Colonic mucosa (tissue), 4 donors: ENCODE results near the gene MPPE1. TPM values are rescaled to one million over a fixed set of nuclear protein-coding genes. Genes with fewer than 3 reads are reported as not detected.

ENCODE experiments used
- DNase-seq: peaks from one replicate; pipeline ENCODE4 v3.0.0-alpha.2; 2020
- H3K27ac ChIP-seq: fragments of 200-600 bp; one replicate; pipeline ENCODE4 v1.8.0; 2021
- H3K27me3 ChIP-seq: fragments of 200-600 bp; one replicate; pipeline ENCODE4 v1.8.0; 2021
- H3K36me3 ChIP-seq: fragments of 200-600 bp; one replicate; pipeline ENCODE4 v1.8.0; 2021
- H3K4me1 ChIP-seq: fragments of 200-600 bp; one replicate; pipeline ENCODE4 v1.8.0; 2021; ENCODE audit warnings: mild to moderate bottlenecking
- H3K4me3 ChIP-seq: fragments of 200-600 bp; one replicate; pipeline ENCODE4 v1.8.0; 2021
- H3K9ac ChIP-seq, 2 donors: one replicate each; pipeline ENCODE4 v1.7.0; 2013; ENCODE audit warnings: control low read depth in 2 of 2, low read depth in 2 of 2, low read length in 2 of 2
- H3K9me3 ChIP-seq: fragments of 200-600 bp; one replicate; pipeline ENCODE4 v1.8.0; 2021
- intact Hi-C: fragments of 100-400 bp; cut with DNase I; formaldehyde crosslinking; loops from one replicate; pipeline ENCODE4 v1.14.1; 2022
- total RNA-seq, 2 donors: library from RNA; stranded (reverse); fragmentation: NEBNext Ultra II Directional in 1 of 2; extraction: Animal tissue kit (Norgen Biotek cat#: 25700) in 1 of 2; gene quantifications; one replicate each; pipeline ENCODE4 v1.2.1, GENCODE V29; 2021
- TF ChIP-seq, protein P1 (sequence below): fragments of 200-600 bp; IDR thresholded peaks from one replicate; pipeline ENCODE4 v1.8.0; 2022; ENCODE audit warnings: antibody characterized with exemption, mild to moderate bottlenecking
- donor health status: healthy.
- donor health status: DM: no; HTN: no; CAD: no.
- donor health status: DM: no; HTN: no; CAD: no.

Gene MPPE1
- total RNA-seq, 2 donors from 2014 or later, result 36.8 to 47.9 TPM

DNA sequence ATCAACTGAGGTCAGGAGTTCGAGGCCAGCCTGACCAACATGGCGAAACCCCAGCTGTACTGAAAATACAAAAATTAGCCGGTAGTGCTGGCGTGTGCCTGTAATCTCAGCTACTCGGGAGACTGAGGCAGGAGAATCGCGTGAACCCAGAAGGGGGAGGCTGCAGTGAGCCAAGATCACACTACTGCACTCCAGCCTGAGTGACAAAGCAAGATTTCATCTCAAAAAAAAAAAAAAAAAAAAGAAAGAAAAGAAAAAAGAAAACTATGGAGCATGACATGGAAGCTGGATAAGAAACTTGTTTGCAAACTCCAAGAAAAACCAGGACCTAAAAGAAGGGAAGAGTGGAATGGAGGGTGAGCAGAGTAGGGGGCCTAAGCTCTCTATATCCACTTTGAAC, 58.8 kb downstream of the MPPE1 start:
- no peaks in the 10 kb centered on the region for H3K36me3 ChIP-seq
- peak overlapping the region; percentile 84 for H3K27ac ChIP-seq
- no peak for DNase-seq
- intact Hi-C loops, result no loop called here
- TF ChIP-seq, protein P1, sequence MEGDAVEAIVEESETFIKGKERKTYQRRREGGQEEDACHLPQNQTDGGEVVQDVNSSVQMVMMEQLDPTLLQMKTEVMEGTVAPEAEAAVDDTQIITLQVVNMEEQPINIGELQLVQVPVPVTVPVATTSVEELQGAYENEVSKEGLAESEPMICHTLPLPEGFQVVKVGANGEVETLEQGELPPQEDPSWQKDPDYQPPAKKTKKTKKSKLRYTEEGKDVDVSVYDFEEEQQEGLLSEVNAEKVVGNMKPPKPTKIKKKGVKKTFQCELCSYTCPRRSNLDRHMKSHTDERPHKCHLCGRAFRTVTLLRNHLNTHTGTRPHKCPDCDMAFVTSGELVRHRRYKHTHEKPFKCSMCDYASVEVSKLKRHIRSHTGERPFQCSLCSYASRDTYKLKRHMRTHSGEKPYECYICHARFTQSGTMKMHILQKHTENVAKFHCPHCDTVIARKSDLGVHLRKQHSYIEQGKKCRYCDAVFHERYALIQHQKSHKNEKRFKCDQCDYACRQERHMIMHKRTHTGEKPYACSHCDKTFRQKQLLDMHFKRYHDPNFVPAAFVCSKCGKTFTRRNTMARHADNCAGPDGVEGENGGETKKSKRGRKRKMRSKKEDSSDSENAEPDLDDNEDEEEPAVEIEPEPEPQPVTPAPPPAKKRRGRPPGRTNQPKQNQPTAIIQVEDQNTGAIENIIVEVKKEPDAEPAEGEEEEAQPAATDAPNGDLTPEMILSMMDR, result no peak
- H3K4me3 ChIP-seq, result no peak overlapping the region
- no peaks in the 10 kb centered on the region for H3K9me3 ChIP-seq
- no peak overlapping the region for H3K9ac ChIP-seq
- H3K27me3 ChIP-seq, result no peaks in the 10 kb centered on the region
- peaks cover 13% of the 10 kb centered on the region for H3K4me1 ChIP-seq

DNA sequence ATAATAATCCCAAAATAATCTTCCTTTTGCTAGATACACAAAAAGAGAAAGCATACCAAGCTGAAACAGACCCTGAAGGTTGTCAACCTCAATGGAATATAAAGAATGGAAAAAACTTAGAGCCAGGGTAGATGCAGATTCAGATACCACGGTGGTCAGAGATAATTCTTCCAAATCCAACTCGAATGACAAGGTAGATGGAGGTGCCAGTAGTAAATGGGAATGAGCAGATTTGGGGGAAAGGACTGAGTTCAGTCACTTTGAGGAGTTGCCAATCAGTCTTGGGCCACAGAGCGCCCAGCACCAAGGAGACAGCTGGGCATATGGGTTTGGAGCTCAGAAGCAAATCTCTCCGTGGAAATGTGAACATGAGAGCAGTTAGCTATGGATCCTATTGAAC, 60.3 kb downstream of the MPPE1 start:
- Histone ChIP-seq H3K9me3 (no peaks in the 10 kb centered on the region), H3K36me3 (no peaks in the 10 kb centered on the region), H3K4me1 (peaks cover 2% of the 10 kb centered on the region), H3K27ac (no peak overlapping the region), H3K27me3 (no peaks in the 10 kb centered on the region), H3K9ac (no peak overlapping the region), H3K4me3 (no peak overlapping the region)
- no peak for DNase-seq
- TF ChIP-seq, protein P1, result no peak
- intact Hi-C loops, result no loop called here

DNA sequence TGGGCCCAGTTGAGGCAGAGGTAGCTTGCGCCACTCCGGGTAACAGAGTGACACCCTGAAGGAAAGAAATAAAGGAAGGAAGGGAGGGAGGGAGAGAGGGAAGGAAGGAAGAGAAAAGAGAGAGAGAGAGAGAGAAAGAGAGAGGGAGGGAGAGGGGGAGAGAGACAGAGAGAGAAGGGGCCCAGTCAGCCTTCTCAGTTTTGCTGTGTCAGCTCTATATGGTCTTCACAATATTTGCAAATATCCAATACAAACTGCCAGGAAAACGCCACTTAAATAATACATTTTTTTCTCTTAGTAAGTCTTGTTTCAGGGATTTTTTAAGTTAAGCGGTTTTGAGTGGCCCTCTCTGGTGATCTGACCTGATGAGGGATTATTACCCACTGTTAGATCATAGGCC, 62.5 kb downstream of the MPPE1 start:
- no peaks in the 10 kb centered on the region for H3K27me3 ChIP-seq

DNA sequence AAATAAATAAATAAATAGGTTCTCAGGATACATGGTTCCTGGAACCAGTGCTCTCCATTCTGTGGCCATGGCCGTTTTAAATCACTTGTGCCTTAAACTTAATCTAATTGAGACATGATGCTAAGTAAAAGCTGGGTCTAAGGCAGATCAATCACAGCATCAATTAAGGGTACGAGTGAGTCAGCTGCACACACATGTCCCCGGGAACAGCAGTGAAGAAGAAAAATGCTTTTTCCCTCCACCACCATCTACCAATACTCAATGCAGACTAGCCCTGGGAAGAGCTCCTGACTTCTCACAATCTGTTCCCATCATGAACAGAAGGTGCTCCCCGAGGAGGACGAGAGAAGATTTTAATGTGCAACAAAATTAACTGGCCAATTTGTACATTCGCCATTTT, 63.7 kb downstream of the MPPE1 start:
- intact Hi-C loops, result no loop called here
- TF ChIP-seq, protein P1, result no peak
- Histone ChIP-seq H3K4me3 (no peak overlapping the region), H3K9ac (no peak overlapping the region), H3K27ac (no peak overlapping the region), H3K9me3 (no peaks in the 10 kb centered on the region), H3K4me1 (no peaks in the 10 kb centered on the region), H3K27me3 (no peaks in the 10 kb centered on the region), H3K36me3 (no peaks in the 10 kb centered on the region)
- DNase-seq, result no peak

More for the DNA sequence above, 62.5 kb downstream of the MPPE1 start:
- intact Hi-C loops, result no loop called here
- Histone ChIP-seq H3K9me3 (no peaks in the 10 kb centered on the region), H3K27ac (no peak overlapping the region), H3K4me1 (no peaks in the 10 kb centered on the region), H3K9ac (no peak overlapping the region), H3K36me3 (no peaks in the 10 kb centered on the region), H3K4me3 (no peak overlapping the region)
- TF ChIP-seq, protein P1, result no peak
- DNase-seq, result no peak

DNA sequence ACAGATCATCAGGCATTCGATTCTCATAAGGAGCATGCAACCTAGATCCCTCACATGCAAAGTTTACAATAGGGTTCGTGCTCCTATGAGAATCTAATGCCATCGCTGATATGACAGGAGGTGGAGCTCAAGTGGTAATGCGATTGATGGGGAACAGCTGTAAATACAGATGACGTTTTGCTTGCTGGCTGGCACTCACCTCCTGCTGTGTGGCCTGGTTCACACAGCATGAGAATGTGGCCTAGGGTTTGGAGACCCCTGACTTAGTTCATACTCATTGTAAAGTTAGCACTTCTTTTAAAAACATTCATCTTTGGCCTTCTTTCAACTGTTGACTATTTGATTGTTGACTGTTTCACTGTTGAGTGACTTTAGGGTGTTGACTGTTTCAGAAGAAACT, 65.6 kb downstream of the MPPE1 start:
- no peak for DNase-seq
- no peaks in the 10 kb centered on the region for H3K9me3 ChIP-seq
- TF ChIP-seq, protein P1, result no peak
- H3K4me1 ChIP-seq, result no peaks in the 10 kb centered on the region
- H3K27me3 ChIP-seq, result no peaks in the 10 kb centered on the region
- intact Hi-C loops, result no loop called here
- H3K27ac ChIP-seq, result no peak overlapping the region
- no peak overlapping the region for H3K9ac ChIP-seq
- no peak overlapping the region for H3K4me3 ChIP-seq
- H3K36me3 ChIP-seq, result no peaks in the 10 kb centered on the region

DNA sequence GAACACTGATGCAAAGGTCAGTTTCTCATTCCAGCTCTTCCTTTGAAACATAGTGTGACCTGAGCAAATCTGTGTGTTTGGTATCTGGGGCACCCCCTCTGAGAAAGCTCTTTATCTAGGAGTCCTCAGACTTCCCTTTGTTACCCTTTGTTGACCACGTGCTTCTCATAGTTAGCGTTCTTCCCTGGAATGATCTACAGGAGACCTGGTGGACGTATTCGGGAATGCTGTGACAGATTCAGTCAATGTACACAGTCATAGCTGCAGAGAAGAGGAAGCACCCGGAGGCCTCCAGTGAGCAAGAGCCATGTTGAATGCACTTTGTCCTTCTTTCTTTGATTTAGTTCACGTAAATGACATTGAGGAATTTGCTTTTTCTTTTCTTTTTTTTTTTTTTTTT, 67.6 kb downstream of the MPPE1 start:
- no peaks in the 10 kb centered on the region for H3K4me1 ChIP-seq
- DNase-seq, result no peak
- no peak overlapping the region for H3K4me3 ChIP-seq
- H3K27ac ChIP-seq, result no peak overlapping the region
- no peaks in the 10 kb centered on the region for H3K36me3 ChIP-seq
- no peaks in the 10 kb centered on the region for H3K9me3 ChIP-seq
- TF ChIP-seq, protein P1, result no peak
- no peaks in the 10 kb centered on the region for H3K27me3 ChIP-seq
- no peak overlapping the region for H3K9ac ChIP-seq
- intact Hi-C loops, result no loop called here
